KMS-11 (cell line): ENCODE results near the gene MAP3K2.

ENCODE experiments used
- H2AFZ ChIP-seq: fragments of 200-600 bp; sonication (generic); 2 replicates; pipeline ENCODE4 v1.6.1; 2016; ENCODE audit warnings: antibody characterized with exemption, mixed run types, low read depth
- H3K27ac ChIP-seq: fragments of 200-600 bp; sonication (generic); 2 replicates; pipeline ENCODE4 v1.6.1; 2016; ENCODE audit warnings: mild to moderate bottlenecking, mixed run types
- H3K27me3 ChIP-seq: fragments of 200-600 bp; sonication (generic); 2 replicates; pipeline ENCODE4 v1.6.1; 2017; ENCODE audit warnings: mild to moderate bottlenecking, low read depth, mixed run types, moderate library complexity; ENCODE audit not compliant: insufficient read depth
- H3K36me3 ChIP-seq: fragments of 200-600 bp; sonication (generic); 2 replicates; pipeline ENCODE4 v1.6.1; 2017; ENCODE audit warnings: mild to moderate bottlenecking, mixed run types; ENCODE audit not compliant: insufficient read depth
- H3K4me1 ChIP-seq: fragments of 200-600 bp; sonication (generic); 2 replicates; pipeline ENCODE4 v1.6.1; 2016; ENCODE audit warnings: mild to moderate bottlenecking, low read depth, mixed run types; ENCODE audit not compliant: poor library complexity, severe bottlenecking
- H3K4me2 ChIP-seq: fragments of 200-600 bp; sonication (generic); 2 replicates; pipeline ENCODE4 v1.7.0; 2016; ENCODE audit warnings: mild to moderate bottlenecking, mixed run types
- H3K4me3 ChIP-seq: fragments of 200-600 bp; sonication (generic); IDR thresholded peaks from 2 replicates; pipeline ENCODE4 v1.6.1; 2017; ENCODE audit warnings: low read depth, low read length, mixed read lengths; ENCODE audit not compliant: insufficient read depth
- H3K79me2 ChIP-seq: fragments of 200-600 bp; sonication (generic); 2 replicates; pipeline ENCODE4 v1.6.1; 2016; ENCODE audit warnings: low read depth, mixed run types; ENCODE audit not compliant: insufficient read depth
- H3K9ac ChIP-seq: fragments of 200-600 bp; sonication (generic); 2 replicates; pipeline ENCODE4 v1.6.1; 2016; ENCODE audit warnings: mild to moderate bottlenecking, mixed run types
- H4K20me1 ChIP-seq: fragments of 200-600 bp; sonication (generic); 2 replicates; pipeline ENCODE4 v1.6.1; 2016; ENCODE audit warnings: mild to moderate bottlenecking, mixed run types; ENCODE audit not compliant: insufficient read depth
- TF ChIP-seq, protein P1 (sequence below): fragments of 200-600 bp; sonication (generic); conservative IDR thresholded peaks from 2 replicates; pipeline ENCODE4 v1.6.1; 2017; ENCODE audit warnings: low read depth, mild to moderate bottlenecking, antibody characterized with exemption, low read length, moderate library complexity, mixed read lengths

Gene MAP3K2

GRCh38 chr2:127419112-127419430 lies 31.3 kb upstream of the MAP3K2 start:
- Histone ChIP-seq H3K27me3 (no peaks in the 10 kb centered on the region), H4K20me1 (no peaks in the 10 kb centered on the region), H3K36me3 (no peaks in the 10 kb centered on the region), H3K4me1 (peaks cover 6% of the 10 kb centered on the region), H2AFZ (no peak overlapping the region), H3K9ac (no peak overlapping the region), H3K27ac (no peak overlapping the region), H3K79me2 (no peaks in the 10 kb centered on the region), H3K4me2 (no peak overlapping the region), H3K4me3 (no peak overlapping the region)
- TF ChIP-seq, protein P1, sequence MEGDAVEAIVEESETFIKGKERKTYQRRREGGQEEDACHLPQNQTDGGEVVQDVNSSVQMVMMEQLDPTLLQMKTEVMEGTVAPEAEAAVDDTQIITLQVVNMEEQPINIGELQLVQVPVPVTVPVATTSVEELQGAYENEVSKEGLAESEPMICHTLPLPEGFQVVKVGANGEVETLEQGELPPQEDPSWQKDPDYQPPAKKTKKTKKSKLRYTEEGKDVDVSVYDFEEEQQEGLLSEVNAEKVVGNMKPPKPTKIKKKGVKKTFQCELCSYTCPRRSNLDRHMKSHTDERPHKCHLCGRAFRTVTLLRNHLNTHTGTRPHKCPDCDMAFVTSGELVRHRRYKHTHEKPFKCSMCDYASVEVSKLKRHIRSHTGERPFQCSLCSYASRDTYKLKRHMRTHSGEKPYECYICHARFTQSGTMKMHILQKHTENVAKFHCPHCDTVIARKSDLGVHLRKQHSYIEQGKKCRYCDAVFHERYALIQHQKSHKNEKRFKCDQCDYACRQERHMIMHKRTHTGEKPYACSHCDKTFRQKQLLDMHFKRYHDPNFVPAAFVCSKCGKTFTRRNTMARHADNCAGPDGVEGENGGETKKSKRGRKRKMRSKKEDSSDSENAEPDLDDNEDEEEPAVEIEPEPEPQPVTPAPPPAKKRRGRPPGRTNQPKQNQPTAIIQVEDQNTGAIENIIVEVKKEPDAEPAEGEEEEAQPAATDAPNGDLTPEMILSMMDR, result no peak

- no peaks in the 10 kb centered on the region for H3K27me3 ChIP-seq
- H4K20me1 ChIP-seq, result no peaks in the 10 kb centered on the region
- H3K4me3 ChIP-seq, result no peak within 1 kb of the TSS
- TF ChIP-seq, protein P1, result no peak
- no peak within 1 kb of the TSS for H3K9ac ChIP-seq
- no peaks in the 10 kb centered on the region for H3K36me3 ChIP-seq
- H3K4me1 ChIP-seq, result peaks cover 6% of the 10 kb centered on the region
- H3K4me2 ChIP-seq, result no peak within 1 kb of the TSS
- no peaks in the 10 kb centered on the region for H3K79me2 ChIP-seq
- H3K27ac ChIP-seq, result no peak within 1 kb of the TSS
- H2AFZ ChIP-seq, result no peak within 1 kb of the TSS
Observed at GRCh38 chr2:127418300-127419111, 30.7 kb upstream of the MAP3K2 start, which contains the start of gene PROC. TSS of gene PROC (plus strand) at chr2:127418427. CDS start at chr2:127419943, 1,516 bp downstream.

- Histone ChIP-seq H2AFZ (no peak overlapping the region), H3K4me2 (no peak overlapping the region), H4K20me1 (no peaks in the 10 kb centered on the region), H3K9ac (no peak overlapping the region), H3K27ac (no peak overlapping the region), H3K79me2 (no peaks in the 10 kb centered on the region), H3K4me1 (peaks cover 6% of the 10 kb centered on the region), H3K36me3 (no peaks in the 10 kb centered on the region), H3K4me3 (no peak overlapping the region), H3K27me3 (no peaks in the 10 kb centered on the region)
- TF ChIP-seq, protein P1, result no peak
Observed at GRCh38 chr2:127417406-127417805, 29.6 kb upstream of the MAP3K2 start.

- H2AFZ ChIP-seq, result peak overlapping the region; percentile 92; the same call in 1 of the 2 replicates
- no peak overlapping the region for H3K27ac ChIP-seq
- no peaks in the 10 kb centered on the region for H4K20me1 ChIP-seq
- no peaks in the 10 kb centered on the region for H3K36me3 ChIP-seq
- H3K4me3 ChIP-seq, result peak overlapping the region; percentile 29
- TF ChIP-seq, protein P1, result no peak
- H3K4me1 ChIP-seq, result peaks cover 8% of the 10 kb centered on the region
- H3K4me2 ChIP-seq, result peak overlapping the region; percentile 67
- no peaks in the 10 kb centered on the region for H3K27me3 ChIP-seq
- H3K79me2 ChIP-seq, result no peaks in the 10 kb centered on the region
- no peak overlapping the region for H3K9ac ChIP-seq
Observed at GRCh38 chr2:127416506-127417001, 28.8 kb upstream of the MAP3K2 start.
